Breast epithelium (tissue), 3 donors: Measurements from ENCODE around the gene TNNI3K.

Experiments
- POLR2A ChIP-seq: fragments of 450-650 bp; IDR thresholded peaks from one replicate; pipeline ENCODE4 v1.6.1; 2016; ENCODE audit warnings: antibody characterized with exemption, mild to moderate bottlenecking, moderate library complexity
- POLR2AphosphoS5 ChIP-seq, 3 donors: sonication (generic); formaldehyde crosslinking; IDR thresholded peaks; one replicate each; pipeline ENCODE4 v1.6.1; 2017; ENCODE audit warnings: antibody characterized with exemption in 3 of 3
- TF ChIP-seq, protein P1 (sequence below), 3 donors: fragments of 450-650 bp; IDR thresholded peaks; one replicate each; pipeline ENCODE4 v1.5.1; 2016 to 2017; ENCODE audit warnings: antibody characterized with exemption in 3 of 3, mild to moderate bottlenecking in 3 of 3, moderate library complexity in 3 of 3

DNA sequence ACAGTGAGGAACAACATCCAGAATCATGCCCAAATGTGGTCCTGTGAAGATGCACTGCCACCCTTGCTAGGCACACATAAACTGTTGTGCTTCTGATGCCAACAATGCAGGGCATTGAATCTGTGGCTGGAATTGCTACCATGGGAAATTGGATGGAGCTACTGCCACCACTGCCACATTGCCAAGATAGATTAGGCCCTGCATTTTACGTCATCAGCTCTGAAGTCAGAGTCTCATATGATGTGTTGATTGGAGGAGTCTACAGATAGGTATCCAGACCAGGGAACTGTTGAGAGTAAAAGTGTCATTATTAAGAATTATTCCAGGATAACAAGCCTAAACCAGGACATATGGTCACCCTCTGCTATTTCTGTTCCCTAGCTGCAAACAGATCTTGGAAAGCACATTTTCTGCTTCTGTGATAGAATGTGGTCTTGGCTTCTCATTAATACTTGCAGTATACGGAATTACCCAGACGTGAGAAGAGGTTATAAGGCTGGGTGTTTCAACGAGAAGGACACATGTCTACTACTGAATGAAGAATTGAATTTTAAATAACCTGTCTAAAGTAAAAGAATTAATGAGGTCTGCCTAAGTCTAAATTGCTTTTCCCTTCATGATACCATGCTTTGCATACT is 106.6 kb downstream of the TNNI3K start:
- TF ChIP-seq, protein P1, sequence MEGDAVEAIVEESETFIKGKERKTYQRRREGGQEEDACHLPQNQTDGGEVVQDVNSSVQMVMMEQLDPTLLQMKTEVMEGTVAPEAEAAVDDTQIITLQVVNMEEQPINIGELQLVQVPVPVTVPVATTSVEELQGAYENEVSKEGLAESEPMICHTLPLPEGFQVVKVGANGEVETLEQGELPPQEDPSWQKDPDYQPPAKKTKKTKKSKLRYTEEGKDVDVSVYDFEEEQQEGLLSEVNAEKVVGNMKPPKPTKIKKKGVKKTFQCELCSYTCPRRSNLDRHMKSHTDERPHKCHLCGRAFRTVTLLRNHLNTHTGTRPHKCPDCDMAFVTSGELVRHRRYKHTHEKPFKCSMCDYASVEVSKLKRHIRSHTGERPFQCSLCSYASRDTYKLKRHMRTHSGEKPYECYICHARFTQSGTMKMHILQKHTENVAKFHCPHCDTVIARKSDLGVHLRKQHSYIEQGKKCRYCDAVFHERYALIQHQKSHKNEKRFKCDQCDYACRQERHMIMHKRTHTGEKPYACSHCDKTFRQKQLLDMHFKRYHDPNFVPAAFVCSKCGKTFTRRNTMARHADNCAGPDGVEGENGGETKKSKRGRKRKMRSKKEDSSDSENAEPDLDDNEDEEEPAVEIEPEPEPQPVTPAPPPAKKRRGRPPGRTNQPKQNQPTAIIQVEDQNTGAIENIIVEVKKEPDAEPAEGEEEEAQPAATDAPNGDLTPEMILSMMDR (IDR thresholded peaks at IDR 0.05): no peak
- TF ChIP-seq POLR2AphosphoS5 (IDR thresholded peaks at IDR 0.05) (no peak), POLR2A (no peak)
